HK-2 (cell line): ENCODE results near the gene SP7.
A peak's percentile ranks its signal among the peaks of the same experiment; 100 is the strongest.
"Not testable (repeated sequence)": the region's sequence is repeated elsewhere in the genome, so short reads cannot be mapped to it uniquely, and the experiment has no call there.

Source experiments
- DNase-seq: peaks from one replicate; pipeline ENCODE4 v3.0.0-alpha.2; 2018; ENCODE audit not compliant: unreplicated experiment

The SP7 gene

GRCh38 chr12:53346491-53346890 is 10.3 kb upstream of the SP7 start:
- no peak for DNase-seq

- DNase-seq: no peak
These were observed 9.5 kb upstream of the SP7 start for GRCh38 chr12:53345486-53346188.

GRCh38 chr12:53344824-53345485 is 8.8 kb upstream of the SP7 start:
- peak; percentile 58 for DNase-seq

GRCh38 chr12:53344487-53344823 is 8.3 kb upstream of the SP7 start:
- DNase-seq: no peak

DNA sequence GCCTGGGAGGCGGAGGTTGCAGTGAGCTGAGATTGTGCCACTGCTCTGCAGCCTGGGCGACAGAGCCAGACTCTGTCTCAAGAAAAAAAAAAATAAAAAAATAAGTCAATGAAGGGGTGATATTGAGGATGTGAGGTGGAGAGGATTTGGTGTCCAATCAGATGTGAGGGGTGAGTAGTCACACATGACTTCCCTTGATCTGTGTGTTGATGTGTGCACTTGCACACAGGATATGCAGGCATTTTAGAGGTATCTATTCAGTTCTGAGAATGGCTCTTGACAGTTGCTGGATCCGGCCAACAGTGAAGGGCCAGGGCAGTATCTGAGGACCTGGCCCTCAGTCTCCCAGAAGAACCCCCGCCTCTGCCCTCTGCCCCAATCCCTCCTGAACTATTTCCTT is 7.8 kb upstream of the SP7 start:
- DNase-seq: no peak

GRCh38 chr12:53343449-53343848 is 7.3 kb upstream of the SP7 start:
- DNase-seq: no peak

GRCh38 chr12:53340398-53340797 is 4.2 kb upstream of the SP7 start:
- DNase-seq: no peak

DNA sequence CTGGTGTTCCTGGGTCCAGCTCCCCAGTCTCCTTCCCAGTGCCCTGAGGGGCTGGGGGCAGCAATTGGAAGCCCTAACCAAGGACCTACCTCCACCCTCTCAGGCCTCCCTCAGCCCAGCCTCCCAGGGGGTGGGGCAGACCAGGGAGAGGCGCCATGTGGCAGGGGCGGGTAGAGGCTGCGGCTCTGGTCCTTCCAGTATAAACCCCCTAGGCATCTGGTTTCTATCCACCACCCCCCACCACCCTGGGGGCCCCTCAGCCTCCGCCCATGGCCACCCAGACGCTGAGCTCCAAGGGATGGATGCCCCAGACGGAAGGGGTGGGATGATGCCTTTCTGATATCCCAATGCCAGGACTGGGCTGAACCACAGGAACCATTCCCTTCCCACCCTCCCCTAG is 2.8 kb upstream of the SP7 start:
- DNase-seq: no peak

DNA sequence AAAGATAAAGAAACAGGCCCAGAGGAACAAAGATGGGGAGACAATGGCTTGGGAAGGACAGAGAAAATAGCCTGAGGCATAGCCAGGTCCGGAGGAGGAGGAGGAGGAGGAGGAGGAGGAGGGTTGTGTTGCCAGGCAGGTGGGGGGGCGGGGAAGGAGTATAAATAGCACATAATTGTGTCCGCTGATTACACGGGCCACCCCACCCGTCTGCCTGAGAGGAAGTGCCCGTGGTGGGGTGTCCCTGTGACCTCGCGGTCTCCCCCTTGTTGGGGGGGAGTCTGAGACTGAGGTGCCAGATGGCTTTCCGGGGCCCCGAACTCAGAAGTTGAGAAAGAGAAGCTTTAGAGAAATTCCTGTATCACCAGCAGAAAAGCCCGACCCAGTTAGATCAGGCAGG is 1.9 kb upstream of the SP7 start:
- DNase-seq: no peak

DNA sequence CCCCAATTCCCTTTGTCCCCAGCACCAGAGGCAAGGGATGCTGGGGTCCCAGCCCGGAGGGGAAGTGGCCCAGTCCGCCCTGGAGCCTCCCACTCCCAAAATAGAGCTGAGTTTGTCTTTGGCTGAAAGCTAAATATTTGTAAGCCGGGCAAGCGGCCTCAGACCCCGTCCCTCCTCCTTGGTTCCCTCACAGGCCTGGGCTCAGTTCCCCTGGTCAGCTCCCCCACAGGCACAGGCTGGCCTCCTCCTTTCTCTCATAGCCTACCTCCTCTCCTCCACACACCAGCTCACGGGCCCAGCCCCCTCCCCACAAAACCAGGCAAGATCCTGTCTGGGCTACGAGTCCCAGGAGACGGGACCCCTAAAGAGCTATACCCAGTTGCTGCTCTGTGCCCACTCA is 1.3 kb downstream of the SP7 start:
- DNase-seq: no peak

- no peak for DNase-seq
These were observed 2.3 kb downstream of the SP7 start for GRCh38 chr12:53333845-53334244.

GRCh38 chr12:53333289-53333688 is 2.9 kb downstream of the SP7 start:
- DNase-seq: no peak

- no peak for DNase-seq
These were observed 3.4 kb downstream of the SP7 start for GRCh38 chr12:53332744-53333143.

DNA sequence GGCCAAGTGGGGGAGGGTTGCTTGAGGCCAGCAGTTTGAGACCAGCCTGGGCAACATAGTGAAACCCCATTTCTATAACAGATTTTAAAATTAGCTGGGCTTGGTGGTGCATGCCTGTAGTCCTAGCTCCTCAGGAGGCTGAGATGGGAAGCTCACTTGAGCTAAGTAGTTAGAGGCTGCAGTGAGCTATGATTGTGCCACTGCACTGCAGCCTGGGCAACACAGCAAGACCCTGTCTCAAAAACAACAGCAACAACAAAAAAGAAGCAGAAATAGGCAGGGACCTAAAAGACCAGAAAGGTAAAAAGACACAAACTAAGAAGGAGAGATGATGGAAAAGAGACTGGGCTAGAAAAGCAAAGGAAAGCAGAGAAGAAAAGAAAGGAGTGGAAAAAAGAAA is 3.8 kb downstream of the SP7 start:
- DNase-seq: not testable (repeated sequence)

- no peak for DNase-seq
These were observed 5.5 kb downstream of the SP7 start for GRCh38 chr12:53330671-53331070.

DNA sequence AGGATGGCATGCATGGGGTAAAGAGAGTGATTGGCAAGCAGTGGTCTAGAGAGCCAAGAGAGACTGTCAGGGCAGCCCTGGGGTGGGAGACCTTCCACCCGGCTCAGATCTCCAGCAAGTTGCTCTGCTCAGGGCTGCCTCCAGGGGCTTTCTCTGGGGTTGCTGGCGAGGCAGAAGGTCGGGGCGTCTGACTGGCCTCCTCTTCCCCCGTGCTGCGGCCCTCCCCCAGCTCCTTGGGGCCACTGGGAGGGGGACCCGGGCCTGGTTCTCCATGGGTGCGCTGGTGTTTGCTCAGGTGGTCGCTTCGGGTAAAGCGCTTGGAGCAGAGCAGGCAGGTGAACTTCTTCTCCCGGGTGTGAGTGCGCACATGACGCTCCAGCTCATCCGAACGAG is 8.1 kb downstream of the SP7 start:
- DNase-seq: no peak

- no peak for DNase-seq
These were observed 8.6 kb downstream of the SP7 start for GRCh38 chr12:53327435-53328042.

DNA sequence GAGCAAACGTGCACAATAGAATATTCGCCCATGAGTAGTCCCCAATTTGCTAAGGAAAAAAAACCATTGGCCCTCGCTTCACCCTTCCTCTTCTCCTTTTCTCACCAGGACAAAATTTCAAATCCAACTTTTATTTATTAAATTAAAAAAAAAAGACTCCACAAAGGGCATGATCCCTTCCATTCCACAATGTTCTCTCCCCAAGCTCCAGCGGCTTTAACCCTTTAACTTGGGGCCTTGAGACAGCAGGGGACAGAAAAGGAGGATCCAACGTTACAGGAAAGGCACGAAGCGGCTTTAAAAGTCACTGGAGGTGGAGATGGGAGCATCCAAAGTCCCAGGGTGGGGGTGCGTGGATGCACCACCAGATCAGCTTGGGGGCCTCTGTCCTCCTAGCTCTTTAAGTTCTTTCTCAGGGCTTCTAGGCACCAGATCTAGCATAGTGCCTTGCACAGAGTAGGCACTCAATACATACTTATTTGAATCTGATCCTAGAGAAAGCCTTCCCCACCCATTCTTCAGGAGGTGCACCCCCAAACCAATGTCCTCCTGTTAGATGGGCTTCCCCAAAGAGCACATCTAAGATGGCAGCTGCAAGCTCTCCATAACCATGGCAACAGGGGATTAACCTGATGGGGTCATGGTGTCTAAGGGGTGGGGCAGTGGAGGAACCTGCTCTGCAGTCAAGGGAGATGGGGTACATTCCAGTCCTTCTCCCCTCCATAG is 9.5 kb downstream of the SP7 start:
- DNase-seq: no peak

DNA sequence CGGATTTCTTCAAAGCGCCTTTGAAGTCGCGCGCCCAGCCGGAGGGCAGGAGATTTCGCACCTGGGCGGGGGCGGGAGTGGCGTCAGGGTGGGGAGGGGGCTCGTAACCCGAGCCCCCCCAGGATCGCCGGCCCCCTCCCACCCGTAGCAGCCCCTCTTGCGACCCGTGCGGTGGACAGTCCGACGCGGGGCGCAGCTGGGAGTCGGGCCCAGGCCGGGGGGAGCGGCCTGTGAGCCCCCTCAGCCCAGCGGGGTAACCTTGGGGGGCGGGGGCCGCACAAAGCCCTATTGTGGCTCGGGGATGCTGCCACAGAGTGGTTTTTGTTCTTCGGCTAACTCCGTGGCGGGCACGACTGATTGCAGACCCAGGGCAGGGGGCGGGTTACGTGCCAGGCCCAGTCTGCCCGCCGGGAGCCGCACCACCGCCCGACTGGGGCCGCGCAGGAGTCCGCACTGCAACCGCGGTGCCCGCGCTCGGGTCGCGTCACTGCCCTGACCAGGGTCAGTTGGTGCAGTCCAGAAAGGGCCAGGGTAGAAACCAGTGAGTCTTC is 10.6 kb downstream of the SP7 start:
- DNase-seq: no peak

DNA sequence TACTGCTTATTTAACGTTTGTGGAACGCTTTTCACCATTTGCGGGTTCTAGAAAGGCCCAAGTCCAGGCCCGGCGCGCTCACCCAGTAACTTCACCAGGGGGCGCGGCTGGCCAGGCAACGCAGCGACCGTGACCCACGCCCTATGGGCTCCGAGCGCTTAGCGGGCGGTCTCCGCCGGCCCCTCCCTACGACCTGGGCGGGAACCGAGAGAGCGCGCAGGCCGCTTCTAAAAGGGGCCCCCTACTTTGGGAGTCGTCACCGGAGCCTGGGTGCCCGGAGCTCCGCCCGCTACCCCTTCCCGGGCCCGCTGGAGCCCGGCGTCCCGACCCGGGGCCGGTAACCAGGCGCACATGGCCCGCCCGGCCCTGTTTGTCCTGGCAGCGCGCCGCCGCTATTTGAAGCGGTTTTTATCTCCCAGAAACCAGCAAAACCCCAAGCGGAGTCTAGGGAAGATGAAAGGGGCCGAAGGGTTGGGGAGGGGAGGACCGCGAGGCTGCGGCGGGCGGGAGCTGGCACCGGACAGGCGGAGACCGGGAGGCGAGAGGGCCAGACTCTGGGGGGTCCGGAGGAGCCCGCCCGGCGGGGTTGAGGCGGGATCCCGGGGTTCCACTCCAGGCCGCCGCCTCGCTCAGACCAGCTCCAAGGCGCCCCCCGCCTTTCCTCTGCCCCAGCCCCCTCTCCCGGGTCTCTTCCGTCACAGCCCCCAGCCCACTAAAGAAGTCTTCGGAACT is 11.2 kb downstream of the SP7 start:
- peak; percentile 91 for DNase-seq

- DNase-seq: no peak
These were observed 11.9 kb downstream of the SP7 start for GRCh38 chr12:53324113-53324778.
